ENCODE measurements around the gene LTBP4. TPM values are rescaled to one million over a fixed set of nuclear protein-coding genes. Genes with fewer than 3 reads are reported as not detected.

Gene LTBP4
- total and polyA plus RNA-seq, 2 donors (not counting 3 experiments of a cell fraction or from before 2014, with no cell fraction given), result 25.9 to 38.0 TPM

- CTCF ChIA-PET, result interaction anchor here (1.0 kb wide), 1 partner anchor 9 kb away, joined by 3 read pairs; no protein-coding TSS in a partner anchor
- dilution Hi-C loops (cut with MboI; ENCODE audit: extremely low pct_ligation_motif_present, low sequenced_read_pairs), result no loop called here
- H3K27ac ChIP-seq (ENCODE audit: insufficient read depth, low read depth, low read length), result no peak overlapping the region
- no peak overlapping the region for H3K4me3 ChIP-seq (replicated peaks in 1 of 3; ENCODE audit: insufficient read depth in 1 of 3, low read depth in 1 of 3, low read length in 3 of 3)
- H3K27me3 ChIP-seq (ENCODE audit: control insufficient read depth in 2 of 2, insufficient read depth in 2 of 2, low read length in 2 of 2), result no peaks in the 10 kb centered on the region
- BruUV-seq (replicated peaks), result no TSS peak
- H3K36me3 ChIP-seq (ENCODE audit: control insufficient read depth in 2 of 2, extremely low read depth in 1 of 2, insufficient read depth in 2 of 2, low read length in 2 of 2), result no peaks in the 10 kb centered on the region
- no peak for FAIRE-seq
- POLR2A ChIA-PET, result no interaction called here
- no peaks in the 10 kb centered on the region for H3K9me3 ChIP-seq (replicated peaks; ENCODE audit: control insufficient read depth, insufficient read depth, low read length)
- no peaks in the 10 kb centered on the region for H3K79me2 ChIP-seq (ENCODE audit: control insufficient read depth, insufficient read depth, low read length)
- H3K9ac ChIP-seq (replicated peaks; ENCODE audit: extremely low read depth, insufficient read depth, low read length), result no peak overlapping the region
- TF ChIP-seq FOS (IDR thresholded peaks at IDR 0.05; ENCODE audit: borderline replicate concordance, insufficient read depth, low read length) (no peak), EZH2 (IDR thresholded peaks at IDR 0.05; ENCODE audit: borderline replicate concordance, low read depth, low read length, severe bottlenecking) (no peak), POLR2AphosphoS5 (IDR thresholded peaks at IDR 0.05; ENCODE audit: insufficient read depth, low read depth, low read length) (no peak), CTCF (IDR thresholded peaks at IDR 0.05; ENCODE audit: extremely low read depth in 1 of 2, insufficient read depth in 1 of 2, low read depth in 1 of 2, low read length in 2 of 2) (no peak), MYC (IDR thresholded peaks at IDR 0.05; ENCODE audit: low read depth, low read length) (no peak), GATA2 (IDR thresholded peaks at IDR 0.05; ENCODE audit: insufficient read depth, insufficient read length, low read depth, low read length) (no peak), JUN (IDR thresholded peaks at IDR 0.05; ENCODE audit: borderline replicate concordance, insufficient read depth, insufficient read length, low read depth) (no peak), MAX (IDR thresholded peaks at IDR 0.05; ENCODE audit: insufficient read depth, insufficient read length) (no peak), POLR2A (IDR thresholded peaks at IDR 0.05; ENCODE audit: low read depth, low read length) (no peak)
- DNase-seq (ENCODE audit: low read depth, low spot score), result no peak
- H2AFZ ChIP-seq (ENCODE audit: low read depth, low read length), result no peak overlapping the region
- H4K20me1 ChIP-seq (replicated peaks; ENCODE audit: control insufficient read depth, extremely low read depth, insufficient read depth, low read length), result no peaks in the 10 kb centered on the region
- H3K4me2 ChIP-seq (ENCODE audit: insufficient read depth, low read length), result no peak overlapping the region
- intact Hi-C loops (cut with micrococcal nuclease), result no loop called here
- no peaks in the 10 kb centered on the region for H3K9me1 ChIP-seq (replicated peaks; ENCODE audit: control insufficient read depth, extremely low read depth, insufficient read depth, low read length)
- H3K4me1 ChIP-seq (ENCODE audit: control insufficient read depth, extremely low read depth, insufficient read depth, low read length), result no peaks in the 10 kb centered on the region
These were observed 25.7 kb downstream of the LTBP4 start for GRCh38 chr19:40626918-40627317.

Measured in endothelial cell of umbilical vein (primary cell).